H9 (cell line): ENCODE data around the gene CDH4. TPM values are rescaled to one million over a fixed set of nuclear protein-coding genes. Genes with fewer than 3 reads are reported as not detected.

Experiments
- DNase-seq: peaks from one replicate; pipeline ENCODE4 v3.0.0-alpha.2; 2017
- H2AFZ ChIP-seq: one replicate; pipeline ENCODE4 v1.6.1; 2013; ENCODE audit warnings: mild to moderate bottlenecking, low read length, control low read depth, moderate library complexity
- H2AK5ac ChIP-seq: 2 replicates; pipeline ENCODE4 v1.6.1; 2013; ENCODE audit warnings: low read length, control low read depth, mixed read lengths; ENCODE audit not compliant: insufficient read length
- H2BK120ac ChIP-seq: one replicate; pipeline ENCODE4 v1.6.1; 2013; ENCODE audit warnings: low read depth, mild to moderate bottlenecking, low read length, control low read depth, inconsistent platforms; ENCODE audit not compliant: poor library complexity, severe bottlenecking
- H2BK12ac ChIP-seq: 2 replicates; pipeline ENCODE4 v1.6.1; 2013; ENCODE audit warnings: low read length, control low read depth, mixed read lengths, low read depth; ENCODE audit not compliant: insufficient read length
- H2BK15ac ChIP-seq: 2 replicates; pipeline ENCODE4 v1.6.1; 2013; ENCODE audit warnings: low read depth, low read length, control low read depth
- H2BK20ac ChIP-seq: one replicate; pipeline ENCODE4 v1.6.1; 2013; ENCODE audit warnings: low read depth, mild to moderate bottlenecking, low read length, control low read depth, inconsistent platforms; ENCODE audit not compliant: poor library complexity, severe bottlenecking
- H2BK5ac ChIP-seq: 2 replicates; pipeline ENCODE4 v1.6.1; 2013; ENCODE audit warnings: low read length, control low read depth, mixed read lengths; ENCODE audit not compliant: insufficient read length
- H3K14ac ChIP-seq: 2 replicates; pipeline ENCODE4 v1.6.1; 2013; ENCODE audit warnings: low read length, control low read depth; ENCODE audit not compliant: insufficient read depth
- H3K18ac ChIP-seq: 2 replicates; pipeline ENCODE4 v1.6.1; 2013; ENCODE audit warnings: low read depth, mild to moderate bottlenecking, mixed read lengths, low read length, control low read depth; ENCODE audit not compliant: insufficient read length
- H3K23ac ChIP-seq: 2 replicates; pipeline ENCODE4 v1.6.1; 2013; ENCODE audit warnings: low read length, control low read depth, mixed read lengths, low read depth; ENCODE audit not compliant: insufficient read length
- H3K23me2 ChIP-seq: 2 replicates; pipeline ENCODE4 v1.6.1; 2013; ENCODE audit warnings: low read depth, mild to moderate bottlenecking, mixed read lengths, low read length, control low read depth; ENCODE audit not compliant: insufficient read length, poor library complexity, severe bottlenecking
- H3K27ac ChIP-seq: 2 replicates; pipeline ENCODE4 v1.5.1; 2013; ENCODE audit warnings: low read length, control low read depth, mixed read lengths, low read depth; ENCODE audit not compliant: insufficient read length
- H3K27me3 ChIP-seq: 2 replicates; pipeline ENCODE4 v1.6.1; 2013; ENCODE audit warnings: low read length, control low read depth, inconsistent platforms; ENCODE audit not compliant: insufficient read depth
- H3K4ac ChIP-seq: 2 replicates; pipeline ENCODE4 v1.6.1; 2013; ENCODE audit warnings: low read depth, mild to moderate bottlenecking, control low read depth, inconsistent platforms, low read length, moderate library complexity
- H3K4me1 ChIP-seq: 2 replicates; pipeline ENCODE4 v1.6.1; 2013; ENCODE audit warnings: low read length, control low read depth, inconsistent platforms; ENCODE audit not compliant: insufficient read depth
- H3K4me2 ChIP-seq: 2 replicates; pipeline ENCODE4 v1.6.1; 2013; ENCODE audit warnings: low read length, control low read depth, mixed read lengths; ENCODE audit not compliant: insufficient read length, insufficient read depth
- H3K56ac ChIP-seq: 2 replicates; pipeline ENCODE4 v1.6.1; 2013; ENCODE audit warnings: low read depth, mild to moderate bottlenecking, mixed read lengths, low read length, control low read depth; ENCODE audit not compliant: insufficient read length
- H3K79me1 ChIP-seq: 2 replicates; pipeline ENCODE4 v1.6.1; 2013; ENCODE audit warnings: low read depth, mild to moderate bottlenecking, moderate library complexity, low read length, control low read depth, inconsistent platforms; ENCODE audit not compliant: insufficient read depth, poor library complexity, severe bottlenecking
- H3K79me2 ChIP-seq: 2 replicates; pipeline ENCODE4 v1.6.1; 2013; ENCODE audit warnings: low read length, control low read depth, inconsistent platforms; ENCODE audit not compliant: insufficient read depth
- H3K9ac ChIP-seq: 2 replicates; pipeline ENCODE4 v1.6.1; 2013; ENCODE audit warnings: low read length, control low read depth, mixed read lengths; ENCODE audit not compliant: insufficient read length; ENCODE audit errors: extremely low read depth
- H3K9me3 ChIP-seq: one replicate; pipeline ENCODE4 v1.6.1; 2013; ENCODE audit warnings: low read depth, low read length, inconsistent platforms; ENCODE audit not compliant: control insufficient read depth
- H3T11ph ChIP-seq: one replicate; pipeline ENCODE4 v1.6.1; 2013; ENCODE audit warnings: mild to moderate bottlenecking, low read length, control low read depth, inconsistent platforms
- H4K20me1 ChIP-seq: one replicate; pipeline ENCODE4 v1.6.1; 2013; ENCODE audit not compliant: control insufficient read depth, insufficient read length, insufficient read depth
- H4K5ac ChIP-seq: 2 replicates; pipeline ENCODE4 v1.6.1; 2013; ENCODE audit warnings: low read depth, mild to moderate bottlenecking, mixed read lengths, low read length, control low read depth; ENCODE audit not compliant: insufficient read length
- H4K8ac ChIP-seq: replicated peaks from 2 replicates; pipeline ENCODE4 v1.6.1; 2013; ENCODE audit warnings: low read length, control low read depth, mixed read lengths, low read depth; ENCODE audit not compliant: insufficient read length
- H4K91ac ChIP-seq: 2 replicates; pipeline ENCODE4 v1.6.1; 2013; ENCODE audit warnings: low read depth, mild to moderate bottlenecking, moderate library complexity, mixed read lengths, low read length, control low read depth; ENCODE audit not compliant: insufficient read length
- H3K27ac Mint-ChIP-seq, 3 experiments: 2 replicates in 2 of 3; 3 replicates in 1 of 3; pipeline ENCODE4 v1.8.0; 2020 to 2021; ENCODE audit warnings: mixed read lengths in 3 of 3, mild to moderate bottlenecking in 1 of 3, moderate library complexity in 1 of 3
- H3K27me3 Mint-ChIP-seq: 2 replicates; pipeline ENCODE4 v1.8.0; 2021; ENCODE audit warnings: low read depth, mild to moderate bottlenecking, moderate library complexity, mixed read lengths
- H3K36me3 Mint-ChIP-seq, 3 experiments: 2 replicates in 2 of 3; 3 replicates in 1 of 3; pipeline ENCODE4 v1.8.0; 2020 to 2021; ENCODE audit warnings: low read depth in 3 of 3, mixed read lengths in 3 of 3; ENCODE audit not compliant: insufficient read depth in 1 of 3
- H3K4me1 Mint-ChIP-seq, 2 experiments: 2 replicates each; pipeline ENCODE4 v1.8.0; 2020; ENCODE audit warnings: mixed read lengths in 2 of 2
- H3K4me3 Mint-ChIP-seq, 2 experiments: 2 replicates in 1 of 2; 3 replicates in 1 of 2; pipeline ENCODE4 v1.8.0; 2020 to 2021; ENCODE audit warnings: mild to moderate bottlenecking in 2 of 2, mixed read lengths in 2 of 2, moderate library complexity in 1 of 2
- H3K9me3 Mint-ChIP-seq, 2 experiments: 2 replicates in 1 of 2; 3 replicates in 1 of 2; pipeline ENCODE4 v1.8.0; 2020; ENCODE audit warnings: mild to moderate bottlenecking in 2 of 2, mixed read lengths in 2 of 2, moderate library complexity in 1 of 2
- WGBS: extraction: QIAGEN DNeasy Blood & Tissue Kit; methylation state at CpG from one replicate; pipeline ENCODE4 v1.1.7; 2013; ENCODE audit warnings: missing lambda C conversion rate, low lambda C conversion rate, mixed read lengths; ENCODE audit not compliant: insufficient read length; ENCODE audit errors: extremely low coverage; 5-methylcytosine and 5-hydroxymethylcytosine counted together
- total RNA-seq: library from RNA; stranded (reverse); gene quantifications from 2 replicates; pipeline ENCODE4 v1.2.1, GENCODE V29; 2021
- TF ChIP-seq, protein P1 (sequence below): fragments of 200-600 bp; sonication (generic); conservative IDR thresholded peaks from 3 replicates; pipeline ENCODE4 v1.8.0; 2021; ENCODE audit warnings: antibody characterized with exemption, mild to moderate bottlenecking

CDH4 gene
- total RNA-seq, 1 experiment from 2014 or later = 3.0 TPM

- TF ChIP-seq, protein P1, sequence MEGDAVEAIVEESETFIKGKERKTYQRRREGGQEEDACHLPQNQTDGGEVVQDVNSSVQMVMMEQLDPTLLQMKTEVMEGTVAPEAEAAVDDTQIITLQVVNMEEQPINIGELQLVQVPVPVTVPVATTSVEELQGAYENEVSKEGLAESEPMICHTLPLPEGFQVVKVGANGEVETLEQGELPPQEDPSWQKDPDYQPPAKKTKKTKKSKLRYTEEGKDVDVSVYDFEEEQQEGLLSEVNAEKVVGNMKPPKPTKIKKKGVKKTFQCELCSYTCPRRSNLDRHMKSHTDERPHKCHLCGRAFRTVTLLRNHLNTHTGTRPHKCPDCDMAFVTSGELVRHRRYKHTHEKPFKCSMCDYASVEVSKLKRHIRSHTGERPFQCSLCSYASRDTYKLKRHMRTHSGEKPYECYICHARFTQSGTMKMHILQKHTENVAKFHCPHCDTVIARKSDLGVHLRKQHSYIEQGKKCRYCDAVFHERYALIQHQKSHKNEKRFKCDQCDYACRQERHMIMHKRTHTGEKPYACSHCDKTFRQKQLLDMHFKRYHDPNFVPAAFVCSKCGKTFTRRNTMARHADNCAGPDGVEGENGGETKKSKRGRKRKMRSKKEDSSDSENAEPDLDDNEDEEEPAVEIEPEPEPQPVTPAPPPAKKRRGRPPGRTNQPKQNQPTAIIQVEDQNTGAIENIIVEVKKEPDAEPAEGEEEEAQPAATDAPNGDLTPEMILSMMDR = no peak
- H3K4me1 Mint-ChIP-seq = peaks cover 0 to 6% of the 10 kb centered on the region in 2 experiments; a peak in 1 of 4 replicates
Observed at GRCh38 chr20:61220131-61220530, 31.9 kb upstream of the CDH4 start.

More at GRCh38 chr20:61220131-61220530, 31.9 kb upstream of the CDH4 start:
- H3K23me2 ChIP-seq = no peaks in the 10 kb centered on the region
- H3K14ac ChIP-seq = no peak overlapping the region
- no peak overlapping the region for H2AK5ac ChIP-seq
- H4K20me1 ChIP-seq = no peaks in the 10 kb centered on the region
- peaks cover 0 to 11% of the 10 kb centered on the region in 2 experiments; a peak in 1 of 5 replicates for H3K9me3 Mint-ChIP-seq
- H2BK5ac ChIP-seq = no peak overlapping the region
- peaks cover 9% of the 10 kb centered on the region; the same call in 1 of the 2 replicates for H3K27me3 ChIP-seq
- no peak overlapping the region for H3K27ac Mint-ChIP-seq
- H3K23ac ChIP-seq = no peak overlapping the region
- no peak overlapping the region for H3K4me3 Mint-ChIP-seq
- H3K36me3 Mint-ChIP-seq = no peaks in the 10 kb centered on the region; a peak in 1 of 7 replicates
- WGBS = no CpG with 5 or more reads among the region's 4 CpGs
- no peak overlapping the region for H2BK15ac ChIP-seq
- no peak overlapping the region for H3K9ac ChIP-seq
- H2AFZ ChIP-seq = no peak overlapping the region
- H2BK120ac ChIP-seq = no peak overlapping the region
- H3K9me3 ChIP-seq = no peaks in the 10 kb centered on the region
- H4K91ac ChIP-seq = no peak overlapping the region
- H3K79me2 ChIP-seq = no peaks in the 10 kb centered on the region
- no peak overlapping the region for H4K5ac ChIP-seq
- no peak overlapping the region for H2BK12ac ChIP-seq
- H4K8ac ChIP-seq = no peak overlapping the region
- no peak overlapping the region for H3K4ac ChIP-seq
- H3K27me3 Mint-ChIP-seq = peaks cover 94% of the 10 kb centered on the region
- no peak for DNase-seq
- no peaks in the 10 kb centered on the region for H3K79me1 ChIP-seq
- no peak overlapping the region for H3K27ac ChIP-seq
- no peak overlapping the region for H3K56ac ChIP-seq
- no peak overlapping the region for H3T11ph ChIP-seq
- H3K4me2 ChIP-seq = no peak overlapping the region
- H3K18ac ChIP-seq = no peak overlapping the region
- H3K4me1 ChIP-seq = no peaks in the 10 kb centered on the region
- H2BK20ac ChIP-seq = no peak overlapping the region
